Measurements from ENCODE around the gene ZNF296. TPM values are rescaled to one million over a fixed set of nuclear protein-coding genes. Genes with fewer than 3 reads are reported as not detected.
"Not testable (repeated sequence)": the region's sequence is repeated elsewhere in the genome, so short reads cannot be mapped to it uniquely, and the experiment has no call there.

The ZNF296 gene
- total RNA-seq, 1 experiment from 2014 or later, result 6.7 TPM

GRCh38 chr19:45107621-45108150 is 31.4 kb upstream of the ZNF296 start:
- Histone ChIP-seq H3K27me3 (ENCODE audit: control insufficient read depth, insufficient read depth, low read length) (no peaks in the 10 kb centered on the region), H3K36me3 (ENCODE audit: control insufficient read depth, insufficient read depth, low read length) (no peaks in the 10 kb centered on the region), H3K4me1 (ENCODE audit: control insufficient read depth, insufficient read depth, low read length) (no peaks in the 10 kb centered on the region; the same call in 1 of the 2 replicates), H3K9me3 (ENCODE audit: control insufficient read depth, insufficient read depth, low read depth, low read length) (no peaks in the 10 kb centered on the region), H3K4me3 (ENCODE audit: low read depth in 2 of 2, low read length in 2 of 2) (no peak overlapping the region), H3K27ac (ENCODE audit: low read length) (no peak overlapping the region)
- CTCF ChIA-PET, result no interaction called here
- TF ChIP-seq REST (IDR thresholded peaks at IDR 0.05; ENCODE audit: insufficient read depth in 1 of 2, low read depth in 2 of 2, low read length in 1 of 2), result no peak
- TF ChIP-seq SIN3A (IDR thresholded peaks at IDR 0.05; ENCODE audit: borderline replicate concordance, insufficient read depth, low read depth, low read length), result no peak
- TF ChIP-seq CTCF (IDR thresholded peaks at IDR 0.05), result no peak
- ATAC-seq, result no peak
- intact Hi-C loops (cut with micrococcal nuclease; ENCODE audit: unreplicated experiment) (no loop called here), in situ Hi-C loops (cut with HindIII; ENCODE audit: low pct_unique_long_range_greater_than_20kb, low sequenced_read_pairs) (no loop called here)
- BruUV-seq (replicated peaks), result no TSS peak
- no peak for DNase-seq (ENCODE audit: low read depth, low spot score)
- POLR2A ChIA-PET, result no interaction called here

- H3K9me3 ChIP-seq (ENCODE audit: control insufficient read depth, insufficient read depth, low read depth, low read length); DNase-seq (ENCODE audit: low read depth, low spot score); H3K4me1 ChIP-seq (ENCODE audit: control insufficient read depth, insufficient read depth, low read length); H3K36me3 ChIP-seq (ENCODE audit: control insufficient read depth, insufficient read depth, low read length); H3K27me3 ChIP-seq (ENCODE audit: control insufficient read depth, insufficient read depth, low read length); intact Hi-C loops (cut with micrococcal nuclease; ENCODE audit: unreplicated experiment); CTCF ChIA-PET; ATAC-seq; in situ Hi-C loops (cut with HindIII; ENCODE audit: low pct_unique_long_range_greater_than_20kb, low sequenced_read_pairs); POLR2A ChIA-PET; BruUV-seq (replicated peaks); H3K4me3 ChIP-seq (ENCODE audit: low read depth in 2 of 2, low read length in 2 of 2); H3K27ac ChIP-seq (ENCODE audit: low read length): not testable (repeated sequence)
Measured at GRCh38 chr19:45106363-45106762, 30.1 kb upstream of the ZNF296 start.

- no peak overlapping the region for H3K27ac ChIP-seq (ENCODE audit: low read length)
- ATAC-seq (no peak), DNase-seq (ENCODE audit: low read depth, low spot score) (no peak)
- in situ Hi-C loops (cut with HindIII; ENCODE audit: low pct_unique_long_range_greater_than_20kb, low sequenced_read_pairs), result no loop called here
- no peaks in the 10 kb centered on the region for H3K9me3 ChIP-seq (ENCODE audit: control insufficient read depth, insufficient read depth, low read depth, low read length)
- BruUV-seq (replicated peaks), result no TSS peak
- no peak for TF ChIP-seq REST (IDR thresholded peaks at IDR 0.05; ENCODE audit: insufficient read depth in 1 of 2, low read depth in 2 of 2, low read length in 1 of 2)
- no peak for TF ChIP-seq TCF7L2 (IDR thresholded peaks at IDR 0.05; ENCODE audit: low read depth, low read length)
- TF ChIP-seq CTCF (IDR thresholded peaks at IDR 0.05), result no peak
- TF ChIP-seq POLR2AphosphoS5 (IDR thresholded peaks at IDR 0.05; ENCODE audit: low read depth, low read length), result no peak
- no peak for TF ChIP-seq SIN3A (IDR thresholded peaks at IDR 0.05; ENCODE audit: borderline replicate concordance, insufficient read depth, low read depth, low read length)
- peaks cover 5% of the 10 kb centered on the region for H3K4me1 ChIP-seq (ENCODE audit: control insufficient read depth, insufficient read depth, low read length)
- ChIA-PET CTCF (no interaction called here), POLR2A (no interaction called here)
- no peak overlapping the region for H3K4me3 ChIP-seq (ENCODE audit: low read depth in 2 of 2, low read length in 2 of 2)
- no peaks in the 10 kb centered on the region for H3K27me3 ChIP-seq (ENCODE audit: control insufficient read depth, insufficient read depth, low read length)
- H3K36me3 ChIP-seq (ENCODE audit: control insufficient read depth, insufficient read depth, low read length), result no peaks in the 10 kb centered on the region
- intact Hi-C loops (cut with micrococcal nuclease; ENCODE audit: unreplicated experiment), result no loop called here
Measured at GRCh38 chr19:45104658-45105349, 28.5 kb upstream of the ZNF296 start.
